GM12878 (cell line): ENCODE data around the gene BAX. TPM values are rescaled to one million over a fixed set of nuclear protein-coding genes. Genes with fewer than 3 reads are reported as not detected.

Source experiments
- EED ChIP-seq: sonication (generic); IDR thresholded peaks from 2 replicates; pipeline ENCODE4 v1.6.1; 2016; ENCODE audit warnings: antibody characterized with exemption, low read depth
- polyA plus RNA-seq, 11 experiments: library from polyadenylated mRNA; depleted of rRNA in 4 of 11; unstranded in 6 of 11; stranded (reverse) in 5 of 11; fragments of >200 nt; fragmentation: Nextera tagmentation in 4 of 11; fragmentation: Illumina TruSeq in 1 of 11; extraction: Ambion mirVana in 4 of 11; extraction: Trizol in 1 of 11; gene quantifications; 1 replicate in 1 of 11; 2 replicates in 10 of 11; pipeline versions ENCODE4 v1.2.1 to v1.2.3, GENCODE V29; 2011 to 2016; ENCODE audit warnings: inconsistent platforms in 2 of 11, missing spikeins in 2 of 11, low read depth in 1 of 11
- total RNA-seq, 4 experiments: library from RNA; depleted of rRNA in 3 of 4; stranded (reverse); fragments of >200 nt in 3 of 4; fragmentation: Illumina TruSeq in 1 of 4; extraction: Trizol in 1 of 4; gene quantifications; 2 replicates each; pipeline versions ENCODE4 v1.2.1 to v1.2.3, GENCODE V29; 2013 to 2021
- TF ChIP-seq, protein P1 (sequence below): fragments of 450-650 bp; IDR thresholded peaks from 2 replicates; pipeline ENCODE4 v1.6.1; 2017; ENCODE audit warnings: mild to moderate bottlenecking, low read depth, inconsistent platforms; ENCODE audit not compliant: poor library complexity, severe bottlenecking
- TF ChIP-seq, protein P2 (sequence below): fragments of 450-650 bp; formaldehyde crosslinking; IDR thresholded peaks from 2 replicates; pipeline ENCODE4 v1.4.0; 2022; ENCODE audit warnings: mild to moderate bottlenecking, moderate library complexity

The BAX gene
- total and polyA plus RNA-seq, 10 of the 15 experiments (the other 5 are each of a cell fraction or from before 2014, with no cell fraction given), result 7.2 to 221 (median 137) TPM

DNA sequence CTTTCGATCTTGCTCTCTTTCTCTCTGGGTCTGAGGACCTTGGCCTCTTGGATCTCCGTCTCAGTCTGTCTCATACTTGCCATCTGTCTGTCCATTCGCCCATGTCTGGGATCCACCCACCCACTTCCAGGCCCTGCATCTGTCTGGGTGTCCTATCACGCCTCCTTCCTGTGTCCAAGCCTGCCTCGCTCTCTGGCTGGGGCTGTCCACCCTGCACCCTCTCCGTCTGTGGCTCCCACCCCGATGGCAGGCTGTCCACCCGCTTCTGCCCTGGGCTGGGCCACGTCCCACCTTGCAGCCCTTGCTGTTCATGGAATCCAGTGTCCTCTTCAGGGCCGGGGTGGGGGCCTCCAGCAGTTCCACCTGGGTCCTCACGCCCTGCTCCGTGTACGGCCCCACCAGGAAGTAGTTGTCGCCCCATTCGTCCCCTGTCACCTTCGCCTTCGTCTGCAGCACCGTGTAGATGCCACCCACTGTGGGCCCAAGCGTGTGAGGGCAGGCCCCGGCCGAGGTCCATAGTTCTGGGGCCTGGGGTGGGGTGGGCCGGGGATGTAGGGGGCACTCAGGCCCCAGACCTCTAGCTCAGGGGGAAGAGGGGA lies 36.4 kb downstream of the BAX start (continued):
- TF ChIP-seq, protein P1, sequence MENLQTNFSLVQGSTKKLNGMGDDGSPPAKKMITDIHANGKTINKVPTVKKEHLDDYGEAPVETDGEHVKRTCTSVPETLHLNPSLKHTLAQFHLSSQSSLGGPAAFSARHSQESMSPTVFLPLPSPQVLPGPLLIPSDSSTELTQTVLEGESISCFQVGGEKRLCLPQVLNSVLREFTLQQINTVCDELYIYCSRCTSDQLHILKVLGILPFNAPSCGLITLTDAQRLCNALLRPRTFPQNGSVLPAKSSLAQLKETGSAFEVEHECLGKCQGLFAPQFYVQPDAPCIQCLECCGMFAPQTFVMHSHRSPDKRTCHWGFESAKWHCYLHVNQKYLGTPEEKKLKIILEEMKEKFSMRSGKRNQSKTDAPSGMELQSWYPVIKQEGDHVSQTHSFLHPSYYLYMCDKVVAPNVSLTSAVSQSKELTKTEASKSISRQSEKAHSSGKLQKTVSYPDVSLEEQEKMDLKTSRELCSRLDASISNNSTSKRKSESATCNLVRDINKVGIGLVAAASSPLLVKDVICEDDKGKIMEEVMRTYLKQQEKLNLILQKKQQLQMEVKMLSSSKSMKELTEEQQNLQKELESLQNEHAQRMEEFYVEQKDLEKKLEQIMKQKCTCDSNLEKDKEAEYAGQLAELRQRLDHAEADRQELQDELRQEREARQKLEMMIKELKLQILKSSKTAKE, result no peak
- no peak for TF ChIP-seq EED
- TF ChIP-seq, protein P2, sequence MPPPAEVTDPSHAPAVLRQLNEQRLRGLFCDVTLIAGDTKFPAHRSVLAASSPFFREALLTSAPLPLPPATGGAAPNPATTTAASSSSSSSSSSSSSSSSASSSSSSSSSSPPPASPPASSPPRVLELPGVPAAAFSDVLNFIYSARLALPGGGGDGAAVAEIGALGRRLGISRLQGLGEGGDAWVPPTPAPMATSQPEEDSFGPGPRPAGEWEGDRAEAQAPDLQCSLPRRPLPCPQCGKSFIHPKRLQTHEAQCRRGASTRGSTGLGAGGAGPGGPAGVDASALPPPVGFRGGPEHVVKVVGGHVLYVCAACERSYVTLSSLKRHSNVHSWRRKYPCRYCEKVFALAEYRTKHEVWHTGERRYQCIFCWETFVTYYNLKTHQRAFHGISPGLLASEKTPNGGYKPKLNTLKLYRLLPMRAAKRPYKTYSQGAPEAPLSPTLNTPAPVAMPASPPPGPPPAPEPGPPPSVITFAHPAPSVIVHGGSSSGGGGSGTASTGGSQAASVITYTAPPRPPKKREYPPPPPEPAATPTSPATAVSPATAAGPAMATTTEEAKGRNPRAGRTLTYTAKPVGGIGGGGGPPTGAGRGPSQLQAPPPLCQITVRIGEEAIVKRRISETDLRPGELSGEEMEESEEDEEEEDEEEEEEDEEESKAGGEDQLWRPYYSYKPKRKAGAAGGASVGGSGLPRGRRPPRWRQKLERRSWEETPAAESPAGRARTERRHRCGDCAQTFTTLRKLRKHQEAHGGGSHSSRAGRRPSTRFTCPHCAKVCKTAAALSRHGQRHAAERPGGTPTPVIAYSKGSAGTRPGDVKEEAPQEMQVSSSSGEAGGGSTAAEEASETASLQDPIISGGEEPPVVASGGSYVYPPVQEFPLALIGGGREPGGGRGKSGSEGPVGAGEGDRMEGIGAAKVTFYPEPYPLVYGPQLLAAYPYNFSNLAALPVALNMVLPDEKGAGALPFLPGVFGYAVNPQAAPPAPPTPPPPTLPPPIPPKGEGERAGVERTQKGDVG (CRISPR knock-in tag), result no peak
- TF ChIP-seq, all 136 proteins: peak for 0
